LHCN-M2 (cell line): ENCODE data around the gene COPE. TPM values are rescaled to one million over a fixed set of nuclear protein-coding genes. Genes with fewer than 3 reads are reported as not detected.
"Not testable (repeated sequence)": the region's sequence is repeated elsewhere in the genome, so short reads cannot be mapped to it uniquely, and the experiment has no call there.

Experiments used
- DNase-seq: peaks from one replicate; pipeline ENCODE4 v3.0.0-alpha.2; 2012; ENCODE audit warnings: low read depth
- total RNA-seq: library from RNA; depleted of rRNA; stranded (reverse); fragments of >200 nt; gene quantifications from 2 replicates; pipeline ENCODE4 v1.2.3, GENCODE V29; 2014

COPE gene
- total RNA-seq, 1 experiment from 2014 or later: 375 TPM

- no peak for DNase-seq
Measured at GRCh38 chr19:18908917-18909619, 10.1 kb downstream of the COPE start.

GRCh38 chr19:18906605-18907519 is 12.3 kb downstream of the COPE start:
- no peak for DNase-seq

- DNase-seq: no peak
Measured at GRCh38 chr19:18905513-18906236, 13.5 kb downstream of the COPE start.

DNA sequence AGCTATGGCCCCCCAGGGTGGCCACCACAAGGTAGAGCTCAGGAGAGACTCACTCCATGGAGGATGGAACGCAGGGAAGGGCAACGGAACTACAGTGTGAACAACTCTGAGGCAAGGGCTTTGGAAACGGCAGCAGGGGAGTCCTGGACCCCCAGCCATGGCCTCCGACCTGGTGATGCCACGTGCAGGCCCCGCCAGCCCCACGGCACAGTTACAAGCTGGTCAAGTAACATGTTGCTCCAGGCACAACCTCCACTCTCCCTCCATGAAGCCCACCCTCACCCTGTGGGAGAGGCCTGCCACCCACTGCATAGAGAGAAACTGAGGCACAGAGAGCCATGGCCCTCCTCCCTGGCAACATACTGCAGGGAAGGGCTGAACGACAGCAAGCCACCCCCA is 14.1 kb downstream of the COPE start:
- no peak for DNase-seq

DNA sequence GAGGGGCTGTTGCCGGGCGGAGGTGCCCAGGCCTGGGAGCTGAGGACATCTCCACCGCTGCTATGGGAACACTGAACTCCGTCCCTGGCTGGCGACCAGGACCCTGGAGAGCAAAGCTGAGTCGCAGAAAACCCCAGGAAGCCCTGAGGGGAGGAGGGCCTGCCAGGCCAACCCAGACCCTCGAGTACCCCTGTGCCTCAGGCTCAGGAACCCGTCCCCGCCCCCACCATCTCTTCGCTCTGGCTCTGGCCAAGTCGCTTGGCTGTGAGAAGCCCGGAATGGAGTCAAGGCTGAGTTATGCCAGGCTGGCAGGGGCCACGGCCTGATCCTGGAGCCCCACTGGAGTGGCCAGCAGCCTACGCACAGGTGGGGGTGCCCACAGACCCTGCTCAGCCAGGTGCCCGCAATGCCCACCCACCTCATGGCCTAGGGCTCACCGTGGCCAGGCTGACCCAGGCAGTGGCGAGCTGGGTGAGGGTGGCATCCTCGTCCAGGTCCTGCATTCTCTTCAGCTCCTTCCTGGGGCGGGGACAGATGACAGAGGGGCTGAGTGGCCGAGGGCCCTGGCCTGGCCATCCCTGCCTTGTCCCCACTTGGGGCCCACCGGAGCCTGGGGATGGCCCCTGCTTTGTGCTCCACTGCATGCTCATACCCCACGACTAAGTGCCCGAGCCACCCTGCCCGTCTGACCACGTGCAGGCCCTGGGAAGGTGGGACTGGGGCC is 14.7 kb downstream of the COPE start:
- DNase-seq: no peak

GRCh38 chr19:18903156-18904037 is 15.8 kb downstream of the COPE start:
- no peak for DNase-seq

GRCh38 chr19:18902519-18902918 is 16.7 kb downstream of the COPE start:
- DNase-seq: not testable (repeated sequence)

GRCh38 chr19:18901491-18901890 is 17.7 kb downstream of the COPE start:
- no peak for DNase-seq

DNA sequence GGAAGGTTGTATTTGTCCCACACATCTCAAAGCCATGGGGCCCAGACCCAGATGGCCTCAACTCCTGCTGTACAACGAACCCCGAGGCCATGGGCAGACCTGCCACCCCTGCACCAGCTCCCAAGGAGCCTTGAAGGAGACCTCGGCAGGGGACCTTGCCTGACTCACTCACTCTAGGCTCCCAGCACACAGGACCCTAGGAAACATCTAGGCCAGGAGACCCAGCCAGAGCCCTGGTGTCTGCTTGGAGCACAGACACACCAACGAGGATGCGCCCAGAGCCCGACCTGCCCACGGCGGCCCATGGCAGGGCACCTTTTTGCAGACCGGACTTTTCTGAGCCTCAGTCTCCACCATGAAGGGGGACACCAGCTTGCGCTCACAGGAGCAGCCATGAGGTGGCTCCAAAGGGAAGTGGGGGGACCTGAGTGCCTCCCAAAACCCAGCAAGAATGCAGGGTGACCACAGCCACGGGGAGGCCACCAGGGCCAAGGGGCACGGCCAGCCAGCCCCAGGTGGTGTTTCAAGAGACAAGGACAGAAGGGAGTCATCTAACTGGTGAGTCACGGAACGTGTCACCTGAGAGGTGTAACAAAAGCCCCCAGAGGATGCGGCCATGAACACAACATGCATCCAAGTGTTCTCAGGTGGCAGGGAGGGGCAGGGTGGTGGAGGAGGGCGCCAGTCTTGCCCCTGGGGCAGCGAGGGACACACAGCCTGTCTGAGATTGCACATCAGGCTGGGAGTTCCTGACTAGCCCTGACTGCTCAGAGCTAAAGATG is 18.3 kb downstream of the COPE start:
- no peak for DNase-seq

- DNase-seq: no peak
Measured at GRCh38 chr19:18899624-18900560, 19.3 kb downstream of the COPE start.

DNA sequence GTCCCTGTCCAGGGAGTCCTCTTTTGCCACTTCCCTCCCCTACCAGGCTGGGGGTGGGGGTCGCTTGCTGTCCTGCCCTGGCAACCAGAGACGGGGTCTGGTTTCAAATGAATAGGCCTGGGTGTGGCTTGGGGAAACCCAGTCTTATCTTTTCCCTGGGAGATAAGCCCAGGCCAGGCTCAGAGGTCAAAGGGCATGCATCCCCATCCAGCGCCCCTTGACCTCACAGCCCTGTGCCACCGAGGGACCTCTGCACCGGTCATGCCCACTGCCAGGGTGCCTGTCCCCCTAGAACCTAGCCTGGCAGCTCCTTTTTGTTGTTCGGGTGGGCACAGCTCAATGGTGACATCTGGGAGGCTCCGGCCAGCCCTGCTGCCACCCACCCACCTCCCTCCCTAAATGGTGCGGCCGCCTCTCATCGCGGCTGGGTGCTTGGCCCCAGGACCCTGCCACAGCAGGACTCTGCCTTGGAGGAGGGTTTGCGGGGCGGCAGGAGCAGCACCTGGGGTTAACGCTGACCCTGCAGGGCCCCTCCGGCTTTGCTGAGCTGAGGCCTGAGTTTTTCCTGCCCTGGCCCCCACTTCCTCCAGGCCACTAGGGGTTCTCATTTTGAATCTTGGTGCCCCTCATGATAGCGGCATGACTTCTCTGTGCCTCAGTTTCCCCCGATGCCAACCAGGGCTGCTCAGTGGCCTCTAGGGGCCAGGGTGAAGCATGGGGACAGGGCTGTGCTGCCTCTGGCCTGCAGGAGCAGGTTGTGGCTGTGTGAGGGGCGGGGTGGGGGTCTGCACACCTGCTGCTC is 20.4 kb downstream of the COPE start:
- DNase-seq: no peak

DNA sequence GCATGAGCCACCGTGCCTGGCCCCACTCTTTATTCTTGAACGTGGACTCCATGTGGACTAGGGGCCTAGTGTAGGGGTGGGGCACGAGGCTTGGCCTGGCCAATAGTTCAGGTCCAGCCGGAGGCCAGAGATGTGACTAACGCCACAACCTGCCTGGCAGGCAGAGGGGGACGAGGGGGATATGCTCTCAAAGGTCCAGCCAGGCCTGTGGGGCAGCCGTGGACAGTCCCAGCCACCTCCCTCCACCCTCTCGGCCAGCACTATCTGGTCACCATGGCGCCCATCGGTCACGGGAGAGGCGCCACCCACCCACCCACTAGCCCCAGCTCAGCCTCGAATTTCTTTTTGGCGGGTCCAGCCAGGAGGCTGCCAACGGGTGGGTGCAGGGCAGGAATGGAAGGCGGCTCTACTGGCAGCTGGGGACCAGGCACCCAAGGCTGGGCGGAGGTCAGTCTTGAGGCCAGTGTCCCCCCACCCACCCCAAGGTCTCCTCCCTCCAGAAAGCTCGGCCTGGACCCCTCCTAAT is 21.0 kb downstream of the COPE start:
- DNase-seq: no peak

- DNase-seq: no peak
Measured at GRCh38 chr19:18897094-18898029, 21.8 kb downstream of the COPE start.

DNA sequence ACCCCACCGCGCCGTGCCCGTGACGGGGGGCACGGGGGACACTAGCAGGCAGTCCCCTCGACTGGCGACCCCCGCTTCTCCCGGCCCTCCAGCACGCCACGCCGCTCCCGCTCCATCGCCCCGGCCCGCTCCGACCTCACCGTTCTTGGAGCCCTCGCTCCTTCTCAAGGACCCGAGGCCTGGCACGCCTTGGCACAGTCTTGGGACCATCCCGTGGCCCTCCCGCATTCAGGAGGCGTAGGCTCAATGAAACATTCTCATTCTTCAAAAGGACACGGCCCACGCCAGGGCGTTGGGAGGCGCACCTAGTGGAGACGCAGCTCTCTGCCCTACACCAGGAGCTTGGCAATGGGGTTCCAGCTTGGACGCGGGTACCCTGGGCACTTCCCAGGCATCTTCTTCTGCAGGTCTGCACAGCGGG is 22.8 kb downstream of the COPE start:
- no peak for DNase-seq

DNA sequence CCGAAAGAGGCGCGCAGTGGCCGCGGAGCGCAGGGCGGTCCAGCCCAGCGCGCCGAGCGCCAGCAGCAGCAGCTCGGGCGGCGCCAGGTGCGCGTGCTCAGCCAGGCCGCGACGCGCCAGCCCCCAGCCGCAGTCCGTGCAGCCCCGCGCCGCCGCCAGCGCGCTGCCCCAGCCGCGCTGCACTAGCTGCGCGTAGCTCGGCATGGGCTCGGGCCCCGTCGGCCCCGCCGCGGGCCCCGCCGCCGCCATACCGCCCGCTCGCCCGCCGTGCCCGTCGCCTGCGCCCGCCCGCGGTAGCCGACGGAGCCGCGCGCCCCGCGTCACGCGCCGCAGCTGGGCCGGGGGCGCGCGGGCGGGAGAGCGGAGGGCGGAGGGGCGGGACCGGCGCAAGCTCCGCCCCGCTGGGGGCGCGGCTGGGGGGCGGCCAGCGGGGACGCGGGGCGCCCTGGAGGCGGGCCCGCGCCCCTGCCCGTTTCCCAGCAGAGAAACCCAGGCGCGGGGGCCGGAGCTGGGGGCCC is 23.3 kb downstream of the COPE start, which contains the start of gene CERS1:
Gene CERS1, minus strand, starts transcription at position 335 of the 518 bp plus-strand sequence. Its CDS starts 86 bp downstream, at position 249.
- DNase-seq: no peak
